ENCODE data around the gene LMNTD1.
"Not testable (repeated sequence)": the region's sequence is repeated elsewhere in the genome, so short reads cannot be mapped to it uniquely, and the experiment has no call there.

Gene LMNTD1

GRCh38 chr12:25433581-25434325, 119.3 kb downstream of the LMNTD1 start:
- in situ Hi-C loops (cut with MboI; ENCODE audit: low sequenced_read_pairs), result no loop called here

GRCh38 chr12:25433024-25433423, 120.1 kb downstream of the LMNTD1 start:
- in situ Hi-C loops (cut with MboI; ENCODE audit: low sequenced_read_pairs), result no loop called here

- in situ Hi-C loops (cut with MboI; ENCODE audit: low sequenced_read_pairs), result no loop called here
These were observed 125.5 kb downstream of the LMNTD1 start for GRCh38 chr12:25427337-25428249.

- in situ Hi-C loops (cut with MboI; ENCODE audit: low sequenced_read_pairs), result not testable (repeated sequence)
These were observed 126.3 kb downstream of the LMNTD1 start for GRCh38 chr12:25426821-25427220.

Measured in hTERT RPE-1 (cell line).